Esophagus squamous epithelium (tissue), 5 donors: ENCODE data around the gene SINHCAF. TPM values are rescaled to one million over a fixed set of nuclear protein-coding genes. Genes with fewer than 3 reads are reported as not detected.

ENCODE experiments used
- DNase-seq: peaks from one replicate; lab custom pipeline; 2025; lab: John Stamatoyannopoulos, UW
- H3K27ac ChIP-seq, 4 donors: fragments of 200-600 bp; sonication (generic); one replicate each; pipeline ENCODE4 v1.5.1; 2016 to 2019; ENCODE audit warnings: mild to moderate bottlenecking in 1 of 4
- H3K27me3 ChIP-seq, 4 donors: fragments of 200-600 bp; sonication (generic); 1 replicate in 3 of 4; 2 replicates in 1 of 4; pipeline versions ENCODE4 v1.5.1 to v1.6.0; 2017 to 2021; ENCODE audit warnings: antibody characterized with exemption in 1 of 4
- H3K36me3 ChIP-seq, 3 donors: fragments of 200-600 bp; sonication (generic); one replicate each; pipeline ENCODE4 v1.5.1; 2016 to 2019
- H3K4me1 ChIP-seq, 3 donors: fragments of 200-600 bp; sonication (generic); one replicate each; pipeline ENCODE4 v1.5.1; 2017 to 2019
- H3K4me3 ChIP-seq, 4 donors: fragments of 200-600 bp; sonication (generic); 1 replicate in 3 of 4; 2 replicates in 1 of 4; pipeline ENCODE4 v1.5.1; 2016 to 2019; ENCODE audit warnings: mild to moderate bottlenecking in 2 of 4, moderate library complexity in 1 of 4
- H3K9me3 ChIP-seq, 3 donors: fragments of 200-600 bp; sonication (generic); one replicate each; pipeline ENCODE4 v1.5.1; 2016 to 2019
- POLR2A ChIP-seq, 4 donors: fragments of 450-650 bp; IDR thresholded peaks; one replicate each; pipeline ENCODE4 v1.6.1; 2017; ENCODE audit warnings: antibody characterized with exemption in 4 of 4, mild to moderate bottlenecking in 4 of 4, moderate library complexity in 3 of 4
- WGBS, 2 donors: methylation state at CpG; one replicate each; pipeline ENCODE4 v1.1.5; 2018; 5-methylcytosine and 5-hydroxymethylcytosine counted together
- intact Hi-C: fragments of 100-400 bp; cut with DNase I; formaldehyde crosslinking; loops from one replicate; pipeline ENCODE4 v1.15.0; 2022
- small RNA-seq, 4 donors: library from RNA; depleted of rRNA; stranded (forward); fragments of <200 nt; gene quantifications; one replicate each; pipeline ENCODE3, GENCODE V24; 2016
- total RNA-seq, 4 donors: library from RNA; depleted of rRNA; stranded (reverse); fragments of >200 nt; gene quantifications; one replicate each; pipeline ENCODE4 v1.1.0, GENCODE V29; 2016
- TF ChIP-seq, protein P1 (sequence below), 6 experiments: fragments of 450-650 bp in 4 of 6; fragments of 200-600 bp in 2 of 6; sonication (generic) in 2 of 6; IDR thresholded peaks; one replicate each; pipeline ENCODE4 v1.5.1; 2016 to 2019; ENCODE audit warnings: antibody characterized with exemption in 6 of 6, mild to moderate bottlenecking in 4 of 6, moderate library complexity in 4 of 6
- donor health status: DM: yes; HTN: yes; CAD: no.

The SINHCAF gene
- total RNA-seq, 4 donors from 2014 or later: 52.2 to 71.9 (median 62.0) TPM

GRCh38 chr12:31234053-31234840, 91.7 kb downstream of the SINHCAF start:
- no peaks in the 10 kb centered on the region for H3K36me3 ChIP-seq
- no peak for TF ChIP-seq POLR2A (IDR thresholded peaks at IDR 0.05)
- TF ChIP-seq, protein P1, sequence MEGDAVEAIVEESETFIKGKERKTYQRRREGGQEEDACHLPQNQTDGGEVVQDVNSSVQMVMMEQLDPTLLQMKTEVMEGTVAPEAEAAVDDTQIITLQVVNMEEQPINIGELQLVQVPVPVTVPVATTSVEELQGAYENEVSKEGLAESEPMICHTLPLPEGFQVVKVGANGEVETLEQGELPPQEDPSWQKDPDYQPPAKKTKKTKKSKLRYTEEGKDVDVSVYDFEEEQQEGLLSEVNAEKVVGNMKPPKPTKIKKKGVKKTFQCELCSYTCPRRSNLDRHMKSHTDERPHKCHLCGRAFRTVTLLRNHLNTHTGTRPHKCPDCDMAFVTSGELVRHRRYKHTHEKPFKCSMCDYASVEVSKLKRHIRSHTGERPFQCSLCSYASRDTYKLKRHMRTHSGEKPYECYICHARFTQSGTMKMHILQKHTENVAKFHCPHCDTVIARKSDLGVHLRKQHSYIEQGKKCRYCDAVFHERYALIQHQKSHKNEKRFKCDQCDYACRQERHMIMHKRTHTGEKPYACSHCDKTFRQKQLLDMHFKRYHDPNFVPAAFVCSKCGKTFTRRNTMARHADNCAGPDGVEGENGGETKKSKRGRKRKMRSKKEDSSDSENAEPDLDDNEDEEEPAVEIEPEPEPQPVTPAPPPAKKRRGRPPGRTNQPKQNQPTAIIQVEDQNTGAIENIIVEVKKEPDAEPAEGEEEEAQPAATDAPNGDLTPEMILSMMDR (IDR thresholded peaks at IDR 0.05): no peak
- no peak overlapping the region for H3K27ac ChIP-seq
- H3K27me3 ChIP-seq: peaks cover 0 to 44% (median 0%) of the 10 kb centered on the region in 4 donors
- intact Hi-C loops: loop anchor here (10.0 kb wide), 1 partner anchor 389 kb away; no protein-coding TSS in a partner anchor
- peaks cover 3 to 20% (median 7%) of the 10 kb centered on the region in 3 donors for H3K4me1 ChIP-seq
- no peak for DNase-seq
- WGBS, 2 donors: 78 to 85% methylated on average over 10 of the region's 14 CpGs
- H3K4me3 ChIP-seq: no peak overlapping the region
- H3K9me3 ChIP-seq: no peaks in the 10 kb centered on the region

DNA sequence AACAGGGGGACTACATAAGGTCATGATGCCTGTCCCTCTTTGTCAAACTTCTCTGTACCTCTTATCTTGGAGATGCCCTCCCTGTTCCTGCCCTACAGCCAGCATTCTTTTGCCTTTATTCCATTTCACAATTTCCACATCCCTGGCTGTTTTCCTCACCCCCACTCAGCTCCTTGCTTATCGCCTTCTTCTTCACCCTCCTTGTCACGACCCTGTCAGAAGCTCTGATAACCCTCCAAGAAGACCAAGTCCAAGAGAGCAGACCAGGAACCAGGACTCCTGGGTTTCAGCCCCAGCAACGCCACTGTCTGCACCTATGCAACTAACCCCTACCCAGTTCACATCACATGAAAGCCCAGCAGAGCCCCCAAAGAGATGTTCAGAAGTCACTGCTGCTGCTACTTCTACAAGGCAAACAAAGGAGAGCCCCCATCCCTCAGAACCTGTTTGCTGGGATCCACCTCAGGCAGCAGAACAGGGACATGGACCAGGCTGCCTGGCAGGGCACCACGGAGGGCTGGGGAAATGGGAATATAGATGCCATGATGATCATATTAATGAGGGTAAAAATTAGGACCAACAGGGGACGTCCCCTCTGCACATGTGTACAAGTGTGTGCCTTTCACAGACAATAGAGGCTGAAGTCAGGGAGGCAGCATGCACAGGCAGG, 92.8 kb downstream of the SINHCAF start:
- no peak for DNase-seq
- Histone ChIP-seq H3K4me3 (no peak overlapping the region), H3K36me3 (no peaks in the 10 kb centered on the region), H3K4me1 (peaks cover 0 to 15% (median 5%) of the 10 kb centered on the region in 3 donors), H3K9me3 (no peaks in the 10 kb centered on the region), H3K27ac (no peak overlapping the region), H3K27me3 (peaks cover 0 to 33% (median 0%) of the 10 kb centered on the region in 4 donors)
- intact Hi-C loops: loop anchor here (10.0 kb wide), 1 partner anchor 388 kb away; no protein-coding TSS in a partner anchor
- TF ChIP-seq, protein P1 (IDR thresholded peaks at IDR 0.05): no peak
- no peak for TF ChIP-seq POLR2A (IDR thresholded peaks at IDR 0.05)
- 65 to 76% methylated on average over 3 to 5 of the region's 5 CpGs for WGBS, 2 donors

GRCh38 chr12:31232361-31232965, 93.5 kb downstream of the SINHCAF start:
- WGBS, 2 donors: 76 to 90% methylated on average over 8 to 11 of the region's 11 CpGs
- TF ChIP-seq POLR2A (IDR thresholded peaks at IDR 0.05): no peak
- TF ChIP-seq, protein P1 (IDR thresholded peaks at IDR 0.05): no peak
- H3K27ac ChIP-seq: no peak overlapping the region
- peaks cover 0 to 27% (median 0%) of the 10 kb centered on the region in 4 donors for H3K27me3 ChIP-seq
- intact Hi-C loops: loop anchor here (10.0 kb wide), 1 partner anchor 388 kb away; no protein-coding TSS in a partner anchor
- no peak overlapping the region for H3K4me3 ChIP-seq
- no peaks in the 10 kb centered on the region for H3K36me3 ChIP-seq
- H3K9me3 ChIP-seq: no peaks in the 10 kb centered on the region
- peaks cover 0 to 15% (median 5%) of the 10 kb centered on the region in 3 donors for H3K4me1 ChIP-seq
- DNase-seq: no peak

- no peak overlapping the region for H3K27ac ChIP-seq
- intact Hi-C loops: loop anchor here (10.0 kb wide), 1 partner anchor 387 kb away; no protein-coding TSS in a partner anchor
- H3K36me3 ChIP-seq: no peaks in the 10 kb centered on the region
- no peak for DNase-seq
- TF ChIP-seq POLR2A (IDR thresholded peaks at IDR 0.05): no peak
- TF ChIP-seq, protein P1 (IDR thresholded peaks at IDR 0.05): no peak
- H3K9me3 ChIP-seq: no peaks in the 10 kb centered on the region
- H3K4me1 ChIP-seq: peaks cover 0 to 15% (median 5%) of the 10 kb centered on the region in 3 donors
- WGBS, 2 donors: 79 to 94% methylated on average over 6 to 9 of the region's 14 CpGs
- no peak overlapping the region for H3K4me3 ChIP-seq
- peaks cover 0 to 20% (median 0%) of the 10 kb centered on the region in 4 donors for H3K27me3 ChIP-seq
Measured at GRCh38 chr12:31231611-31232360, 94.2 kb downstream of the SINHCAF start.

Small RNA genes within 50 kb of the gene (small RNA-seq; reads per million reads assigned to genes)
- gene AC024940.4 (0 reads per million in 4 donors), gene AC024940.5 (0 reads per million in 4 donors), gene MREGP1 (0 reads per million in 4 donors), gene RF00026 (0 reads per million in 4 donors)
